Pons (tissue), 1 donor: ENCODE measurements around the gene CKAP2L.
"Not testable (repeated sequence)": the region's sequence is repeated elsewhere in the genome, so short reads cannot be mapped to it uniquely, and the experiment has no call there.

Source experiments
- DNase-seq: peaks from one replicate; pipeline ENCODE4 v3.0.0-alpha.2; 2016; ENCODE audit warnings: low spot score

CKAP2L gene

GRCh38 chr2:112706947-112707346 is 57.5 kb downstream of the CKAP2L start:
- not testable (repeated sequence) for DNase-seq

DNA sequence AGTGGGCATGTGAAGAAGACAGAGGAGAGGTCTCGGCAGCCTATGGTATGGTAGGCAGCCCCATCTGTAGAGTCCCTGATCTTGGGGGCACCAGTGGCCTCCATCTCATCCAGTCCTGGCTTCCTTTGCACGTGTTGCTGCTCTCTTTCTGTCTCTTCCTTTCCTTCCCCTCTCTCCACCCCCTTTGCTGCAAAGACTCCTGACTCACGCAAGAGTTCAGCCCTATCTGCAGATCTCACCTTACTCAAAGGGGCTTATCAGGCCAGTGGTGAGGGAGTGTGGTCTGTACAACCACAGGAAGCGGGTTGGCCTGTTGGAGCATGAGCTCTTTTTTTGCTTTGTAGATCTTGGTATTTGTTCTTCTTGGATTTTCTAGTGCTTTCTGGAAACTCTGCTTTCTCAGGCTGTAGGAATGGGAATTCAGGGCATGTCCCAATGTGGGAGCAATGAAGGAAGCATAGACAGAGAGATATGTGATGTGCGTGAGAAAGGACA is 58.2 kb downstream of the CKAP2L start:
- no peak for DNase-seq

- DNase-seq, result no peak
Measured at GRCh38 chr2:112705575-112705974, 58.8 kb downstream of the CKAP2L start.

DNA sequence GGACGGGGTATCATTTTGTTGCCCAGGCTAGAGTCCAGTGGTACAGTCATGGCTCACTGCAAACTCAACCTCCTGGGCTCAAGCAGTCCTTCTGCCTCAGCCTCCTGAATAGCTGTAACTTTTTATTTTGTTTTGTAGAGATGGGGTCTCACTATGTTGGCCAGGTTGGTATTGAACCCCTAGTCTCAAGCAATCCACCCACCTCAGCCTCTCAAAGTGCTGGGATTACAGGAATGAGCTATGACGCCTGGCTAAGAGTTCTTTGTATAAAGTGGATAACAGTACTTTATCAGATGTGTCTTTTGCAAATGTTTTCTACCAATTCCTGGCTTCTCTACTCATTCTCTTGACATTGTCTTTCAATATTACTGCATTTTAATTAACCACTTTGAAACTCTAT is 60.7 kb downstream of the CKAP2L start:
- no peak for DNase-seq

DNA sequence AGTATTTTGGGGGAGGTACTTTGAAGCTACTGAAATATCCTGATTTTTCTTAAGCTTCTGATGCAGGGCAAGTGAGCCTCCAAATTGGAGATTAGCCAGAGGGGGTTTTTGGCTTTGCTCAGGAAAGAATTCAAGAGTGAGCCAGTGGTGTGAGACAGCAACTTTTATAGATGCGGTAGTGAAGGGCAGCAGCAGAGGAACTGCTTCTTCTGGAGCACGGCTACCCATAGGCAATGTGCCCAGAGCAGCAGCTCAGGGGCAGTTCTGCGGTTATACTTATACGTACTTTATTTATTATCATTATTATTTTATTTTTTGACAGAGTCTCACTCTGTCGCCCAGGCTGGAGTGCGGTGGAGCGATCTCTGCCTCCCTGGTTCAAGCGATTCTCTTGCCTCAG is 63.4 kb downstream of the CKAP2L start:
- peak; percentile 48 for DNase-seq

DNA sequence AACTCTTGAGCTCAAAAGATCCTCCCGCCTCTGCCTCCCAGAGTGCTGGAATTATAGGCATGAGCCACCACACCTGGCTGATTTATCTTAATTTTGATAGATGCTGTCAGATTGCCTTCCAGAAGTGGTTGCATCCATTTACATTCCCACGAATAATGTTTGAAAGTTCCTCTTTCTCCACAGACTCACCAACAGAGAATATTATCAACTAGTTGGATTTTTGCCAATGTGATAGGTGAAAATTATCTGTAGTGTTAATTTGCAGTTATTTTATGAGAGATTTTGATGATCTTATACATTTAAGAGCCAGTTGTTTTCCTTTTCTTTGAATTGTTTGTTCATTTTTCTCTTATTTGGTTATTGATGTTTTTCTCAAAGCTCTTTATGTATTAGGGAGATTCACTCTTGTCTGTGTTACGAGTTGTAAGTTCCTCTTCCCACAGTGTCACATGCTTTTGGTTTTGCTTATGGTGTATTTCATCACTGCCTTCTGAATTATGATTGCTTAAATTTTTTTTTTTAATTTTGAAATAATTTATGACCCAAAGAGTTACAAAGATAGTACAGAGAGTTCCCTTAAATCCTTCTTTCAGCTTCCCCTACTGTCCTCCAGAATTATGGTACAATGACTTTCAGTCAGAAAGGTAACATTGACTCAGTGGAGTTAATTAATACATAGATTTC is 64.3 kb downstream of the CKAP2L start:
- peak; percentile 40 for DNase-seq

DNA sequence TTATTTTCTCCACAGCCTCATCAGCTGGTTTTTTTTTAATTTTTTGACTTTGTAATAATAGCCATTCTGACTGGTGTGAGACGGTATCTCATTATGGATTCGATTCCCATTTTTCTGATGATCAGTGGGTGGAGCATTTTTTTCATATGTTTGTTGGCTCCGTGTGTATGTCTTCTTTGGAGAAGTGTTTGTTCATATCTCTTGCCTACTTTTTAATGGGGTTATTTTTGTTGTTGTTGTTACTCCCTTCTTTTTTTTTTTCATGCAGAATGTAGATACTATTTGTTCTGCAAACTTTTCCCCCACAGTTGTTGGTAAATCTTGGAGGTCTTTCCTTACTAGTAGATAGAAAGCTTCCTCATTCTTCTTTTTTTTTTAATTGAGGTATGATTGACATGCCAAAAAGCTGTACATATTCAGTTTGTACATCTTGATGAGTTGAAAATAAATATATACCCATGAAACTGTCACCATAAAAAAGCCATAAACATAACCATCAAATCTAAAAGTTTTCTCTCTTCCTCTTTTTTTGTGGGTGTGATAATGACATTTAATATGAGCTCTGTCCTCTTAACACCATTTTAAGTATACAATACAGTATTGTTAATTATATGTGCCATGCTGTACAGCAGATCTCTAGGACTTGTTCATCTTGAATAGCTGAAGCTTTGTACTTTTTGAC is 65.4 kb downstream of the CKAP2L start:
- DNase-seq, result no peak

GRCh38 chr2:112694182-112694581 is 70.2 kb downstream of the CKAP2L start:
- DNase-seq, result no peak

GRCh38 chr2:112693596-112693995 is 70.8 kb downstream of the CKAP2L start:
- DNase-seq, result no peak

GRCh38 chr2:112692918-112693317 is 71.5 kb downstream of the CKAP2L start:
- no peak for DNase-seq

GRCh38 chr2:112692495-112692911 is 71.9 kb downstream of the CKAP2L start:
- peak; percentile 19 for DNase-seq

DNA sequence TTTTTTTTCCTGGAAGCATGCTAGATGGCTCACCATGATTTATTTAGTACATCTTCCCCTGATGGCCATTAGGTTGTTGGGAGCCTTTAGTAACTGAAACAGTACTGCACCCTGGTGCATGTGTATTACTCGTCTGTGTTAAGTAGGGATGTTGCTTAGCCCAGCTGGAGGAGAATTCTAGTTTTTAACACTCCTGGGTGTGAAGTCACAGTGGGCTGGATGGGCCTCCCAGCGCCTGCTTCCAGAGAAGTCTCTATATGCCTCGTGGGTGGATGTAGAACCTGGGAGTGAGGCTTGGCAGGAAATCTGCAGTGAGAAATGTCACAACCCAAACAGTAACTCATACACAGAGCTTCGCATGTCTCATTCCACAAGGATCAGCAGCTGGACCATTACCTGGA is 72.5 kb downstream of the CKAP2L start:
- DNase-seq, result no peak

GRCh38 chr2:112690853-112691401 is 73.5 kb downstream of the CKAP2L start:
- peak; percentile 79 for DNase-seq

DNA sequence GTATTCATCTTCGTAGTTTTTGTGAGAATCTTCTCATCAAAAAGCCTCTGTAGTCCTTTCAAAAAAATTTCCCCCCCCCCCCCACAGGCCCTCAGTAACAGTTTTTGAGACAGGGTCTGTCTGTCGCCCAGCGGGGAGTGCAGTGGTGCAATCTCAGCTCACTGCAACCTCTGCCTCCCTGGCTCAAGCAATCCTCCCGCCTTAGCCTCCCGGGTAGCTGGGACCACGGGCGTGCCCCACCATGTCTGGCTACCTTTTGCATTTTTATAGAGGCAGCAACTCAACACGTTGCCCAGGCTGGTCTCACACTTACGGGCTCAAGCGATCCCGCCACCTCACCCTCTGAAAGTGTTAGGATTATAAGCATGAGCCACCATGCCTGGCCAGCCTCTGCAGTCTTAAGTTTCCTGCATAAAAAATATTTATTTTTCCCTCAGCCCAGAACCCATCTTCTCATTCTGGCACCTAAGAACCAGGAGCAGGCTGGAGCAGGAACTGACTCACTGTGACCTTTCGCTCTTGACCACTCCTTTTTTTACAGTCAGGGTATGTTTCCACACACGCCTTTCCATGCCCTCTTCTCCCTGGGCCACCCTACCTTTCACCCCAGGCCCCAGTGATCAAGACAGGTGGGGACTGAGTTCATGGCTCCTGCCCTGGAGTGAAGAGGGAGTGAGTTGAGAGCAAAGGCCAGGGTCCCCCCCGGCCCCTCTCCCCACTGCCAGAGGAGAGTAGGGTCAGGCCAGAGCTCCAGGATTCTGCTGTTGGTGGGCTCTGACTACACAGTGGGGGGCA is 76.1 kb downstream of the CKAP2L start:
- no peak for DNase-seq

DNA sequence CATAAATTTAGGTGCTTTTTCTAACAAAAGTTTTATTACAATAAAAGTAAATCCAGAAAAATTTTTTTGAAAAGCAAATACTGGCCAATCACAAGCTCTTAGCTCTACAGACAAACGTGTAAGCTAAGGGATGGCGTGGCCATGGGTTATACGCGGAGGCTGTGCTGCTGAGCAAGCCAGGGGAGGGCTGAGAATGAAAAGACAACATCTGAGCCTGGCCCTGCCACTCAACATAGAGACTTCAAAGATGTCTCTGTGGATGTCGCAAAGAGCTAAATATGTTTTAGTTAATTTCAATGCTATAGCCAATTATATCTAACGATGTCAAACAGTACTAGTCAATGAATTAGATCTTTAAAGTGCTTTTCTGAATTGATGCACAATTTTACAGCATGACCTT is 76.9 kb downstream of the CKAP2L start:
- DNase-seq, result no peak
